Fibroblast of skin of scalp (primary cell): Measurements from ENCODE around the gene SCLY.

ENCODE experiments used
- DNase-seq: peaks from one replicate; pipeline ENCODE4 v3.0.0-alpha.2; 2013

SCLY gene

GRCh38 chr2:238140721-238141540 lies 80.1 kb downstream of the SCLY start:
- DNase-seq: no peak

DNA sequence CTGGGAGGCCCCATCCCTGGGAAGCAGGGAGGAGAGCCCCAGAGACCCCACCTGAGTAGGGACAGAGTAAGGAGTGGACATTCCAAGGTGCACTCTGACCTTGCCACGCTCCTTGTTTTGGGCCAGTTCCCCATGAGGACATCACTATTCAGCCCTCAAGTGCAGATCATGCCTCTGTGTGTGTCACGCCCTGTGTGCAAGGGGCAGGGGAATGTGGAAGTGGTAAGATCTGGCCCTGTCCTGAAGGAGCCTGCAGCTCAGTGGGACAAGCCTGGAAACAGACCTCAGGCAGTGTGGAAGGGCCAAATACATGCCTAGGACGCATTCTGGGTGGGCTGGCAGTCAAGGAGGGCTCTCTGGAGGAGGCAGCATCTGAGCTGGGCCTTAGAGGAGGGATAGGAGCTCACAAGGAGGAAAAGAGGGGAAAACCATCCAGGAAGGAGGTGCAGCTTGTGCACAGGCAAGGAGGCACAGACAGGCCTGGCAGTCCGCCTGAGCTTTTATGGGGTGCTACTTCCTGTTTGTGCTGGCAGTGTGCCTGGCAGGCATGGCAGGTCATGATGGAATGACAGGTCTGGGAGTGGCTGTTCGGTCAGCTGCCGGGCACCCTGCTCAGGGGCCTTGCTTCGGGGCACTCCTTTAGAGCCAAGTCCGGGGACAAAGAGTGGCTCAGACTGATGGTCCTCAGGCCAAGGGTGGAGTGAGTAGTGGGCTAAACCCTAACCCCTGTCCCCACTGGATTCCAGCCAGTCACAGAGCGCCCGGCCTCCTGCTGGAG lies 80.9 kb downstream of the SCLY start:
- DNase-seq: peak; percentile 19

DNA sequence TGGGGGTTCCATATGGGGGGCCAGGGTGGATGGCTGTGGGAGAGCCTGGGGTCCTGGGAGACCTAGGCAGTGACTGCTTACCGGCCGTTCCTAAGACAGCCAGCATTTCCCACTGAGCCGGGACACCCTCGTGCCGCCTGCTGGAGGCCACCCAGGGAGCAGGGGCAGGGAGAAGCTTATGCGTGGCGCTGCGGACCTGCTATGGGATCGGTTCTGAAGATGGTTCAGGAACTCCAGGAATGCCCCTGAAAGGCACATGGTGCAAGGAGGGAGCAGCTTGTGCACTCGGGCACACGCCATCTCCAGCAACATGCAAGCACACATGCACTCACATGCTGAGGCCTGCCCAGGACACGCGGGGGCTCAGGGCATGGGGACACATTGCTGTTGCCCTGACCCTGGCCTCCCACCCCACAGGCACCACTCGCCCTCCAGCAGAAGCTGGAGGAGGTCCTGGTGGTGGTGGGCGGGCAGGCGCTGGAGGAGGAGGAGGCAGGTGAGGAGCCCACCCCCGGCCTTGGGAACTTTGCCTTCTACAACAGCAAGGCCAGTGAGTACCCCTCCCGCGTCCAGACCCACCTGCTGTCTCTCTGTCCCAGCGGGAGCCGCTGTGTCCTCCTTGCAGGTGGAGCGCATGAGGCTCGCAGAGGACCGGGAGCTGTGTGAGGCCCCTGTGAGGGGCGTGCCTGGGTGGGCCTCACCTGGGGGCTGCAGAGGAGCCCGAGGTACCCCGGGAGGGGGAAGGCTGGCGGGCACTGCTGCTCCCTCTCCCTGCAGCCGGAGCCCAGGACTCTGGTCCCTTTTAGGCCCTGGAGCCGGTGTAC lies 81.8 kb downstream of the SCLY start:
- peak; percentile 40 for DNase-seq

- DNase-seq: peak; percentile 88
These were observed 82.6 kb downstream of the SCLY start for GRCh38 chr2:238143239-238143951.

DNA sequence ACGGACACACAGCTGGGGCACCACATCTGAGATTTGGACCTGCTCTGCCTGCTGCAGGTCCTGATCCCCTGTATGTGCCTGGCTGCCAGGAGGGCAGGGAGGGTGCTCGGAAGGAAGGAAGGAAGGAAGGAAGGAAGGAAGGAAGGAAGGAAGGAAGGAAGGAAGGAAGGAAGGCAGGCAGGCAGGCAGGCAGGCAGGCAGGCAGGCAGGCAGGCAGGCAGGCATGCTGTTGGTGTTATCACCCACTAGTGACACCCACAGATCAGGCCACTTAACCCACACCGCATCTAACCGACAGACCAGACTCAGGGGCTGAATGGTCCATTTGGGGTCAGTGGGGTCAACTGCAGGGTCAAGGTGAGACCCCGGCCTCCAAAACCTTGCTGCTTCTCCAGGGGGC lies 83.5 kb downstream of the SCLY start:
- DNase-seq: no peak

DNA sequence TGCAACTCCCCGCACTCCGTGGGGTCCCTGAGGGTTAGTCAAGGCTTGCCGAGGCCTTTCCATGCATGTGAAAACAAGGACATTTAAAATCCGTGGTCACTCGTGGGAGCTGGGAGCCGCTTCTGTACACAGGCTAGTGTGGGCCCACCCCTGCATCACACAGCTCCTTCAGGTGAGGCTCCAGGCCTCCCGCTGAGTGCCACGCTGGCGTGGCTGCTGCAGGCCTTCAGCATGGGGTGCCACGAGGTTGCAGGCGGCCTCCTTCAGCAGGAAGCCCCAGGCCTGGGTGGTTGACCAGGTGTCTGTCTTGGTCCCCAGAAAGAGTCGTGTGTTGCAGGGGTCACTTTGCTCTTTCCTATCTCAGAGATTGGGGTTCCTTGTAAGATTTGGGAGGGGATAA lies 84.2 kb downstream of the SCLY start:
- DNase-seq: no peak

DNA sequence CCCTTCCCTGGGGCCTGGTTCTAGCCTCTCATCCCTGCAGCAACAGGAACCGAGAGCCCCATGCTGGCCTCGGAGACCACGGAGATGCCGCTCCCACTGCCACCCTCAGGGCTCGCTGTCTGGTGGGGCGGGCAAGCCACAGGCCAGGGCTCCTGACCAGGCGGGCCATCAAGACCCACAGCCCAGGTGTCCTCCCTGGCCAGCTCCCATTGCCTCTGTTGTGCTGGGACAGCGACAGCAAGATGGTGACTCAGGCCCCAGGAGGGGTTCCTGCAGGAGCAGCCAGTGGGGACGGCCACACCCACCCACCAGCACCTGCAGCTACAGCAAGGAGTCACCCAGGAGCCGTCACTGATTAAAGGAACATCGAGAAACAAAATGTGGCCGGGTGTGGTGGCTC lies 85.0 kb downstream of the SCLY start:
- no peak for DNase-seq

GRCh38 chr2:238146884-238147544 lies 86.2 kb downstream of the SCLY start:
- no peak for DNase-seq

- no peak for DNase-seq
These were observed 88.2 kb downstream of the SCLY start for GRCh38 chr2:238148981-238149380.
